ENCODE results near the gene QRICH1. TPM values are rescaled to one million over a fixed set of nuclear protein-coding genes. Genes with fewer than 3 reads are reported as not detected.

QRICH1 gene
- polyA plus RNA-seq, 1 of the 3 experiments (the other 2 are of a cell fraction), result 58.5 TPM

GRCh38 chr3:49016414-49017228, 77.2 kb downstream of the QRICH1 start:
- 79% methylated on average over 3 of the region's 6 CpGs for WGBS (ENCODE audit: low lambda C conversion rate)
- Histone ChIP-seq H3K36me3 (replicated peaks in 1 of 2; ENCODE audit: control insufficient read depth in 1 of 2, insufficient read depth in 2 of 2, low read length in 1 of 2) (peaks cover 5 to 50% of the 10 kb centered on the region in 2 experiments), H3K9me2 (no peaks in the 10 kb centered on the region), H3K4me2 (peak overlapping the region; percentile 97), H3K4me3 (ENCODE audit: low read depth in 2 of 2, low read length in 1 of 2) (peak overlapping the region; percentile 83 to 87), H3K9ac (peak overlapping the region; percentile 80; the same call in 1 of the 2 replicates), H3K27me3 (ENCODE audit: insufficient read depth) (no peaks in the 10 kb centered on the region), H2AFZ (ENCODE audit: low read depth) (no peak overlapping the region), H3K79me2 (ENCODE audit: insufficient read depth) (peaks cover 58% of the 10 kb centered on the region), H3K27ac (ENCODE audit: low read depth in 2 of 2, low read length in 1 of 2) (peak overlapping the region in 1 of 2 experiments; percentile 89; a peak in 1 of 4 replicates), H3F3A (replicated peaks; ENCODE audit: insufficient read depth) (peaks cover 32% of the 10 kb centered on the region), H3K4me1 (ENCODE audit: control insufficient read depth in 1 of 2, insufficient read depth in 2 of 2, low read depth in 1 of 2, low read length in 1 of 2) (peaks cover 0 to 26% of the 10 kb centered on the region in 2 experiments; a peak in 1 of 4 replicates), H3K9me3 (no peaks in the 10 kb centered on the region), H4K20me1 (ENCODE audit: insufficient read depth) (peaks cover 35% of the 10 kb centered on the region)
- ChIA-PET POLR2A (interaction anchor here (1.0 to 3.7 kb wide), 4 partner anchors 9 to 19 kb away, joined by 3 to 46 read pairs (median 5); partner anchors contain the start of genes IMPDH2 and WDR6), CTCF (interaction anchor here (0.7 to 14.2 kb wide), 6 partner anchors 8 to 32 kb away, joined by 3 to 114 read pairs (median 4); partner anchors contain the start of genes P4HTM and WDR6)
- TF ChIP-seq TCF12 (IDR thresholded peaks at IDR 0.05) (no peak), ELF1 (IDR thresholded peaks at IDR 0.05) (no peak), JUND (IDR thresholded peaks at IDR 0.05) (peak; percentile 7; the same call in 1 of the 2 replicates), NRF1 (IDR thresholded peaks at IDR 0.05; ENCODE audit: low read depth, low read length) (no peak), CHD2 (IDR thresholded peaks at IDR 0.05; ENCODE audit: low read length, partially characterized antibody) (no peak), NFIC (IDR thresholded peaks at IDR 0.05; ENCODE audit: borderline replicate concordance) (no peak), MAX (IDR thresholded peaks at IDR 0.05; ENCODE audit: low read depth) (no peak), POLR2AphosphoS5 (IDR thresholded peaks at IDR 0.05; ENCODE audit: low read depth, low read length) (peak; percentile 31; the same call in 1 of the 2 replicates), TEAD4 (IDR thresholded peaks at IDR 0.05; ENCODE audit: borderline replicate concordance, insufficient read depth) (no peak)
- peak; percentile 11 for DNase-seq

GRCh38 chr3:49015765-49016164, 78.1 kb downstream of the QRICH1 start:
- Histone ChIP-seq H3K27me3 (ENCODE audit: insufficient read depth) (no peaks in the 10 kb centered on the region), H3K4me3 (ENCODE audit: low read depth in 2 of 2, low read length in 1 of 2) (no peak overlapping the region), H3K9ac (no peak overlapping the region), H3K27ac (ENCODE audit: low read depth in 2 of 2, low read length in 1 of 2) (no peak overlapping the region), H3K4me2 (no peak overlapping the region), H4K20me1 (ENCODE audit: insufficient read depth) (peaks cover 44% of the 10 kb centered on the region), H2AFZ (ENCODE audit: low read depth) (no peak overlapping the region), H3K9me2 (no peaks in the 10 kb centered on the region), H3F3A (replicated peaks; ENCODE audit: insufficient read depth) (peaks cover 32% of the 10 kb centered on the region), H3K79me2 (ENCODE audit: insufficient read depth) (peaks cover 62% of the 10 kb centered on the region), H3K36me3 (replicated peaks in 1 of 2; ENCODE audit: control insufficient read depth in 1 of 2, insufficient read depth in 2 of 2, low read length in 1 of 2) (peaks cover 5 to 54% of the 10 kb centered on the region in 2 experiments), H3K4me1 (ENCODE audit: control insufficient read depth in 1 of 2, insufficient read depth in 2 of 2, low read depth in 1 of 2, low read length in 1 of 2) (peaks cover 0 to 26% of the 10 kb centered on the region in 2 experiments; a peak in 1 of 4 replicates), H3K9me3 (no peaks in the 10 kb centered on the region)
- ChIA-PET CTCF (interaction anchor here (0.8 to 14.2 kb wide), 2 partner anchors 21 to 27 kb away, joined by 3 to 114 read pairs; partner anchors contain the start of gene P4HTM), POLR2A (interaction anchor here (2.1 to 3.7 kb wide), 2 partner anchors 8 to 13 kb away, joined by 6 to 46 read pairs; partner anchors contain the start of genes IMPDH2 and WDR6)
- 92% methylated on average over 6 of the region's 6 CpGs for WGBS (ENCODE audit: low lambda C conversion rate)
- no peak for DNase-seq
- TF ChIP-seq REST (IDR thresholded peaks at IDR 0.05; ENCODE audit: low read depth, low read length) (no peak), FOXM1 (IDR thresholded peaks at IDR 0.05; ENCODE audit: low read depth) (no peak), SIN3A (IDR thresholded peaks at IDR 0.05; ENCODE audit: borderline replicate concordance, low read depth, low read length) (no peak), CHD2 (IDR thresholded peaks at IDR 0.05; ENCODE audit: low read length, partially characterized antibody) (no peak), NFIC (IDR thresholded peaks at IDR 0.05; ENCODE audit: borderline replicate concordance) (no peak), USF1 (IDR thresholded peaks at IDR 0.05; ENCODE audit: borderline replicate concordance, low read depth) (no peak), YY1 (IDR thresholded peaks at IDR 0.05; ENCODE audit: low read depth) (no peak), EZH2phosphoT487 (IDR thresholded peaks at IDR 0.05; ENCODE audit: borderline replicate concordance, low read depth) (no peak), RAD21 (IDR thresholded peaks at IDR 0.05; ENCODE audit: low read length) (no peak), FOXJ3 (CRISPR knock-in tag; IDR thresholded peaks at IDR 0.05) (no peak), USF2 (IDR thresholded peaks at IDR 0.05; ENCODE audit: borderline replicate concordance, low read depth, low read length) (no peak), CTCF (IDR thresholded peaks at IDR 0.05) (no peak)

All from SK-N-SH (cell line).